HG02840 (cell line): ENCODE data around the gene SLC35G6.

Experiments
- ATAC-seq: cut with Tn5 transposase; IDR thresholded peaks from one replicate; pipeline ENCODE4 v1.9.1; 2021; ENCODE audit warnings: mild to moderate bottlenecking, moderate library complexity, moderate number of reproducible peaks; ENCODE audit not compliant: unreplicated experiment, low FRiP score

Gene SLC35G6

GRCh38 chr17:7499161-7499560 lies 17.9 kb downstream of the SLC35G6 start:
- no peak for ATAC-seq

DNA sequence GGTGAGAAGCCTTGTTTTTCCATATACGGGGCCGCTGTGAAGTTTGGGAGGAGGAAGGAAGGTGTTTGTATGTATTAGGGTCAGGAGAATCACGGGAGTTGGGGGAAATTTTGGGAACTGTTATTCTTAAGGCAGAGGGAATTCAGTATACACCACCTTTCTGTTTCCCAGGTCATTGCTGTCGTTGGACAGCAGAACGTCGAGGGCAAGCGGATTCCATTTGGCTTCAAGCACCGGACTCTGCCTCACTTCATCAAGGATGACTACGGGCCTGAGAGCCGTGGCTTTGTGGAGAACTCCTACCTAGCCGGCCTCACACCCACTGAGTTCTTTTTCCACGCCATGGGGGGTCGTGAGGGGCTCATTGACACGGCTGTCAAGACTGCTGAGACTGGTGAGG lies 20.5 kb downstream of the SLC35G6 start:
- ATAC-seq, result no peak

DNA sequence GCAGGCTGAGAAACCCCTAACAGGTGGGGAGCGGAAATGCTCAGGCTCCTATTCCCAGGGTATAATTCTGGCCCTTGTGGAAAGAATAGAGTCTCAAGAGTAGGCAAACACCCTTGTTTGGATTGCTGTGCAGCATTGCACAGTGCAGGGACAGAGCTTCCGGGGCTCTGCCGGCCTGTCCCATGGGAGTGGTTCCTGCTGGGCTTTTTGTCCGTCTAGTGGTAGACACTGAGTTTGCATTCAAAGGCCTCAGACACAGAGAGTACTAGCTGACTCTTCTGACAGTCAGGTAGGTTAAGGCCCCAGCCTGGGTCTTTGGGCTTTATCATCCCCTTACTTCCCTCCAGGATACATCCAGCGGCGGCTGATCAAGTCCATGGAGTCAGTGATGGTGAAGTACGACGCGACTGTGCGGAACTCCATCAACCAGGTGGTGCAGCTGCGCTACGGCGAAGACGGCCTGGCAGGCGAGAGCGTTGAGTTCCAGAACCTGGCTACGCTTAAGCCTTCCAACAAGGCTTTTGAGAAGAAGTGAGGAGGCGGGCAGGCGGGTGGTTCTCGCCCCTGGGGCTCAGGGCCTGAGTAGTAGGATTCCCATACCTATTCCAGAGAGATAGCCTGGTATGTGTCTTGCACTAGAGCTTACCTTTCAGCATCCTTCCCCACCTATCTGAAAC lies 21.1 kb downstream of the SLC35G6 start:
- ATAC-seq, result no peak

DNA sequence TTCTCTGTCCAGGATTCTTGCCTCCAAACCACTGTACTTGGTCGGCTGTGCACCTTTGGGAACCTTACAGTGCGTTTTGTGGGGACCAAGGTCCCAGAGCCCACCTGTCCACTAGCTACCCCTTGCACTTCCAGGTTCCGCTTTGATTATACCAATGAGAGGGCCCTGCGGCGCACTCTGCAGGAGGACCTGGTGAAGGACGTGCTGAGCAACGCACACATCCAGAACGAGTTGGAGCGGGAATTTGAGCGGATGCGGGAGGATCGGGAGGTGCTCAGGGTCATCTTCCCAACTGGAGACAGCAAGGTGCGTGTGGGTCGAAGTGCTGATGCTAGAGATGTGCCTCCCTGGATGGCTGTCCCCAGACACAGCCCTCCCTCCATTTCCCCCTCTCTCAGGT lies 21.7 kb downstream of the SLC35G6 start:
- no peak for ATAC-seq

GRCh38 chr17:7503521-7503920 lies 22.3 kb downstream of the SLC35G6 start:
- ATAC-seq, result no peak

- ATAC-seq, result no peak
These were observed 26.9 kb downstream of the SLC35G6 start for GRCh38 chr17:7508145-7508544.

- no peak for ATAC-seq
These were observed 27.6 kb downstream of the SLC35G6 start for GRCh38 chr17:7508846-7509245.

- ATAC-seq, result no peak
These were observed 28.7 kb downstream of the SLC35G6 start for GRCh38 chr17:7509937-7510336.

GRCh38 chr17:7511108-7511507 lies 29.9 kb downstream of the SLC35G6 start:
- ATAC-seq, result no peak

DNA sequence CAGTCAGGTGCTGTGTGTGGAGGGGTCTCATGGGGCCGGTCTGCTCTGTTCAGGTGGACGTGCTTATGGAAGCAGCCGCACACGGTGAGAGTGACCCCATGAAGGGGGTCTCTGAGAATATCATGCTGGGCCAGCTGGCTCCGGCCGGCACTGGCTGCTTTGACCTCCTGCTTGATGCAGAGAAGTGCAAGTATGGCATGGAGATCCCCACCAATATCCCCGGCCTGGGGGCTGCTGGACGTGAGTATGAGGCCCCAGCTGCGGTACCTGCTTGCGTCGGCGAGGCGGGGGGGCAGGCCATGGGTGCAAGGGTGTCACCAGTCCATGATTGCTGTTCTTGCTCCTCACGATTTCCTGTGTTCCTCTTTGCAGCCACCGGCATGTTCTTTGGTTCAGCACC lies 30.9 kb downstream of the SLC35G6 start:
- ATAC-seq, result no peak

DNA sequence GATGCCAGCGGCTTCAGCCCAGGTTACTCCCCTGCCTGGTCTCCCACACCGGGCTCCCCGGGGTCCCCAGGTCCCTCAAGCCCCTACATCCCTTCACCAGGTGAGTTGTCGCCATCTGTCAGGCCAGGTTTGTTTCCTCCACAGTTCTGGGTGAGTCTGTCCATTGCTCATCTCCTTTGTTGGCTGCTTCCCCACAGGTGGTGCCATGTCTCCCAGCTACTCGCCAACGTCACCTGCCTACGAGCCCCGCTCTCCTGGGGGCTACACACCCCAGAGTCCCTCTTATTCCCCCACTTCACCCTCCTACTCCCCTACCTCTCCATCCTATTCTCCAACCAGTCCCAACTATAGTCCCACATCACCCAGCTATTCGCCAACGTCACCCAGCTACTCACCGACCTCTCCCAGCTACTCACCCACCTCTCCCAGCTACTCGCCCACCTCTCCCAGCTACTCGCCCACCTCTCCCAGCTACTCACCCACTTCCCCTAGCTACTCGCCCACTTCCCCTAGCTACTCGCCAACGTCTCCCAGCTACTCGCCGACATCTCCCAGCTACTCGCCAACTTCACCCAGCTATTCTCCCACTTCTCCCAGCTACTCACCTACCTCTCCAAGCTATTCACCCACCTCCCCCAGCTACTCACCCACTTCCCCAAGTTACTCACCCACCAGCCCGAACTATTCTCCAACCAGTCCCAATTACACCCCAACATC lies 31.7 kb downstream of the SLC35G6 start:
- no peak for ATAC-seq

GRCh38 chr17:7513850-7514419 lies 32.7 kb downstream of the SLC35G6 start:
- no peak for ATAC-seq

- no peak for ATAC-seq
These were observed 34.8 kb downstream of the SLC35G6 start for GRCh38 chr17:7515911-7516610.

GRCh38 chr17:7523033-7523432 lies 41.8 kb downstream of the SLC35G6 start:
- ATAC-seq, result no peak

GRCh38 chr17:7528842-7529241 lies 47.6 kb downstream of the SLC35G6 start:
- ATAC-seq, result no peak

DNA sequence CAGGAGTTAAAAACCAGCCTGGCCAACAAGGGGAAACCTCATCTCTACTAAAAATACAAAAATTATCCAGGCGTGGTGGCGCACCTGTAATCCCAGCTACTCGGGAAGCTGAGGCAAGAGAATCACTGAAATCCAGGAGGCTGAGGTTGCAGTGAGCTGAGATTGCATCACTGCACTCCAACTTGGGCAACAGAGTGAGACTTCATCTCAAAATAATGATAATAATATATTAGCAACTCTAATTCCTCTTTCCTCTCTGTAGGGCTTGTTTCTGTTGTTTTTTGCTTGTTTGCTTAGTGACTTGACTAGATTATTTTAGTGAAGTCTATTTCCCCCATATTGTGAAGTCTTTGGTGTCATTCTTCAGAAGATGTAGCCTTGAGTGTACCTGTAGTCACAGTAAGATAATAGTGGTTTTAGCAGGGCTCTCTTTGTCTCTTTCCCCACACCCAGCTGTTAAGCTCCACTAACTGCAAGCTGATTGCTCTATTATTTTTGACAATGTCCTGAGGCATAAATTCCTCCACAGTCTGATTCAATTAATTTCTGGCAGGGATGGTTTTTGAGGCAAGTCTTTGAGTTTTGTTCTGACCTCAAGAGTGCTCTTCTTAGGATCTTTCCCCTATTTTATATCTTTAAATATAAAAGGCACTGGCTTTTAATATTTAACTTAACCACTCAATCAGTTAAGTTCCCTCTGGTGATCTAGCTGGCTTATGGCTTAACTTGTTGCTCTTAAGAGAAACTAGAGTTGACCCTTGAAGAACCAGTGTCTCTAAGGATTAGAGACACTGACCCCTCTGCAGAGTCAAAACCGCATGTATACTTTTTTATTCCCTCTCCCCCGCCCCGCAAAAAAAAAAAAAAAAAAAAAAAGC lies 49.0 kb downstream of the SLC35G6 start:
- ATAC-seq, result no peak
